PC-9 (cell line): ENCODE results near the gene MBOAT2. TPM values are rescaled to one million over a fixed set of nuclear protein-coding genes. Genes with fewer than 3 reads are reported as not detected.

Experiments
- BruUV-seq: library from RNA; stranded (reverse); fragments of 400-500 nt; replicated peaks from 2 replicates; lab custom pipeline; 2021; lab: Mats Ljungman, UMichigan
- CTCF ChIA-PET: fragments of 300-600 bp; sonication (Branson Sonifier 250); formaldehyde crosslinking; loops from one replicate; lab custom pipeline; 2022; ENCODE audit warnings: antibody characterized with exemption; lab: Charles Lee
- POLR2A ChIA-PET: fragments of 300-600 bp; sonication (Branson Sonifier 250); formaldehyde crosslinking; loops from one replicate; lab custom pipeline; 2022; ENCODE audit warnings: antibody characterized with exemption; ENCODE audit not compliant: unreplicated experiment; lab: Charles Lee
- DNase-seq, 2 experiments: peaks; one replicate each; pipeline versions ENCODE4 v3.0.0 to v3.0.0-alpha.2; 2015 to 2022; ENCODE audit warnings: mixed read lengths in 1 of 2
- H2AFZ ChIP-seq: fragments of 200-600 bp; sonication (generic); 2 replicates; pipeline ENCODE4 v1.8.1; 2017; ENCODE audit warnings: antibody characterized with exemption
- H3F3A ChIP-seq: fragments of 200-600 bp; sonication (generic); 2 replicates; pipeline ENCODE4 v1.8.1; 2017; ENCODE audit warnings: antibody characterized with exemption, mild to moderate bottlenecking, low read depth; ENCODE audit not compliant: insufficient read depth
- H3K27ac ChIP-seq: fragments of 200-600 bp; sonication (generic); 2 replicates; pipeline ENCODE4 v1.6.1; 2016; ENCODE audit warnings: mixed run types
- H3K27me3 ChIP-seq: fragments of 200-600 bp; sonication (generic); 2 replicates; pipeline ENCODE4 v1.6.1; 2016; ENCODE audit warnings: low read depth, mixed run types; ENCODE audit not compliant: insufficient read depth
- H3K36me3 ChIP-seq: fragments of 200-600 bp; sonication (generic); 2 replicates; pipeline ENCODE4 v1.6.1; 2016; ENCODE audit warnings: low read depth, mixed run types
- H3K4me1 ChIP-seq: fragments of 200-600 bp; sonication (generic); replicated peaks from 2 replicates; pipeline ENCODE4 v1.6.1; 2016; ENCODE audit warnings: mixed run types; ENCODE audit not compliant: insufficient read depth
- H3K4me2 ChIP-seq: fragments of 200-600 bp; sonication (generic); 2 replicates; pipeline ENCODE4 v1.6.1; 2017; ENCODE audit warnings: mixed run types
- H3K4me3 ChIP-seq: fragments of 200-600 bp; sonication (generic); 2 replicates; pipeline ENCODE4 v1.6.1; 2016; ENCODE audit warnings: mixed run types
- H3K79me2 ChIP-seq: fragments of 200-600 bp; sonication (generic); 2 replicates; pipeline ENCODE4 v1.6.1; 2017; ENCODE audit warnings: low read depth, mixed run types
- H3K9me2 ChIP-seq: fragments of 200-600 bp; sonication (generic); 2 replicates; pipeline ENCODE4 v1.8.1; 2017; ENCODE audit warnings: mild to moderate bottlenecking; ENCODE audit not compliant: insufficient read depth
- H3K9me3 ChIP-seq: fragments of 200-600 bp; sonication (generic); 2 replicates; pipeline ENCODE4 v1.8.1; 2016; ENCODE audit warnings: low read depth; ENCODE audit not compliant: insufficient read depth
- H4K20me1 ChIP-seq: fragments of 200-600 bp; sonication (generic); 2 replicates; pipeline ENCODE4 v1.8.1; 2017; ENCODE audit not compliant: insufficient read depth
- CTCF ChIP-seq: fragments of 200-600 bp; sonication (generic); conservative IDR thresholded peaks from 2 replicates; pipeline ENCODE4 v1.6.1; 2017; ENCODE audit warnings: mixed run types, antibody characterized with exemption, mild to moderate bottlenecking, moderate library complexity
- EZH2 ChIP-seq: fragments of 200-600 bp; sonication (generic); IDR thresholded peaks from 2 replicates; pipeline ENCODE4 v1.8.0; 2017; ENCODE audit warnings: antibody characterized with exemption, low read depth
- intact Hi-C: fragments of 100-400 bp; cut with micrococcal nuclease; formaldehyde crosslinking; loops from one replicate; pipeline ENCODE4 v1.10.0; 2022; ENCODE audit not compliant: unreplicated experiment
- total RNA-seq: library from RNA; stranded (reverse); gene quantifications from 2 replicates; pipeline ENCODE4 v1.2.3, GENCODE V29; 2021

The MBOAT2 gene
- total RNA-seq, 1 experiment from 2014 or later = 57.7 TPM

- TF ChIP-seq EZH2 (no peak), CTCF (no peak)
- Histone ChIP-seq H2AFZ (no peak overlapping the region), H3K9me2 (no peaks in the 10 kb centered on the region), H3K79me2 (peaks cover 98% of the 10 kb centered on the region), H3K36me3 (no peaks in the 10 kb centered on the region), H3K4me2 (no peak overlapping the region), H4K20me1 (peaks cover 7% of the 10 kb centered on the region; the same call in 1 of the 2 replicates), H3K27me3 (no peaks in the 10 kb centered on the region), H3K27ac (no peak overlapping the region), H3K4me1 (peaks cover 12% of the 10 kb centered on the region; the same call in 1 of the 2 replicates), H3F3A (no peaks in the 10 kb centered on the region), H3K9me3 (no peaks in the 10 kb centered on the region), H3K4me3 (no peak overlapping the region)
- DNase-seq = no peak
- CTCF ChIA-PET = no interaction called here
- POLR2A ChIA-PET = interaction anchor here (0.6 kb wide), 1 partner anchor 28 kb away, joined by 6 read pairs; no protein-coding TSS in a partner anchor
- intact Hi-C loops = no loop called here
- no TSS peak for BruUV-seq
Measured at GRCh38 chr2:8989536-8990079, 13.9 kb downstream of the MBOAT2 start.

DNA sequence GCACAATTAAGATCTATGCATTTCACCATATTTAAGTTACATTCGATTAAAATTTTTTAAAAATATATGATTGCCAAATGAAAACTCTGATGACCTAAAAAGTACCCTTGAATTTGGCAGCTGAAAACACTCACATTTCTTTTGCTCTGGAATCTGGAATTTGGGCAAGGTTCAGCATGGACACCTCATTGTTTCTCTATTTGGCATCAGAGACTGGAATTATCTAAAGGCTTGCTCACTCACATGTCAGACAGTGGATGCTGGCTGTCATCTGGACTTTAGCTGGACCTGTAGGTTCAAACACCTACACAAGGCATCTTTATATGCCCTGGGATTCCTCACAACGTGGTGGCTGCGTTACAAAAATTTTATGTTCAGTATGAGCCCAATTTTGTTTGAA, 16.1 kb downstream of the MBOAT2 start:
- no peaks in the 10 kb centered on the region for H3K9me2 ChIP-seq
- DNase-seq = no peak
- no peak overlapping the region for H3K4me3 ChIP-seq
- intact Hi-C loops = no loop called here
- 0 out of 2 replicates have a peak, but pooled peaks cover 5% of the 10 kb centered on the region for H4K20me1 ChIP-seq
- H3K9me3 ChIP-seq = no peaks in the 10 kb centered on the region
- no peak overlapping the region for H2AFZ ChIP-seq
- BruUV-seq = no TSS peak
- H3K27ac ChIP-seq = no peak overlapping the region
- POLR2A ChIA-PET = no interaction called here
- H3K4me2 ChIP-seq = no peak overlapping the region
- no peaks in the 10 kb centered on the region for H3F3A ChIP-seq
- H3K4me1 ChIP-seq = peaks cover 15% of the 10 kb centered on the region; the same call in 1 of the 2 replicates
- CTCF ChIA-PET = no interaction called here
- H3K79me2 ChIP-seq = peaks cover 97% of the 10 kb centered on the region
- TF ChIP-seq EZH2 = no peak
- TF ChIP-seq CTCF = no peak
- no peaks in the 10 kb centered on the region for H3K27me3 ChIP-seq
- no peaks in the 10 kb centered on the region for H3K36me3 ChIP-seq

DNA sequence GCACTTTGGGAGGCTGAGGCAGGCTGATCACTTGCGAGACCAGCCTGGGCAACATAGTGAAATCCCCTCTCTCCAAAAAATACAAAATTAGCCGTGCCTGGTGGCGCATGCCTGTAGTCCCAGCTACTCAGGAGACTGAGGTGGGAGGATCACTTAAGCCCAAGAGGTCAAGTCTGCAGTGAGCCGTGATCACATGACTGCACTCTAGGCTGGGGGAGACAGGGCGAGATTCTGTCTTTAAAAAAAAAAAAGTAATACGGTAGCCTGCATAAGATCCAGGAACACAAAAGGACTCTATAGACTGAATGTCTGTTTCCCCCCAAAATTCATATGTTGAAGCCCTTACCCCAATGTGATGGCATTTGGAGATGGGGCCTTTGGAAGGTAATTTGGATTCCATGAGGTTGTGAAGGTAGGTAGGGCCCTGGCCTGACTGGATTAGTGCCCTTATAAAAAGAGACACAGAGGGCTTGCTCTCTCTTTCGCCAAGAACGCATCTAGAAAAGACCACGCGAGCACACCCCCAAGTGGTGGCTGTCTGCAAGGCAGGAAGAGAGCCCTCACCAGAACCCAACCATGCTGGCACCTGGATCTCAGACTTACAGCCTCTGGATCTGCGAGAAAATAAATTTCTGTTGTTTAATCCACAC, 17.0 kb downstream of the MBOAT2 start:
- TF ChIP-seq EZH2 (no peak), CTCF (no peak)
- DNase-seq = no peak
- peaks cover 97% of the 10 kb centered on the region for H3K79me2 ChIP-seq
- no peaks in the 10 kb centered on the region for H3K9me2 ChIP-seq
- no peaks in the 10 kb centered on the region for H3K36me3 ChIP-seq
- no peak overlapping the region for H2AFZ ChIP-seq
- H3K9me3 ChIP-seq = no peaks in the 10 kb centered on the region
- no peaks in the 10 kb centered on the region for H3F3A ChIP-seq
- no peak overlapping the region for H3K4me3 ChIP-seq
- H3K4me2 ChIP-seq = no peak overlapping the region
- ChIA-PET POLR2A (interaction anchor here (0.8 kb wide), 1 partner anchor 17 kb away, joined by 5 read pairs; no protein-coding TSS in a partner anchor), CTCF (no interaction called here)
- intact Hi-C loops = no loop called here
- H3K27me3 ChIP-seq = no peaks in the 10 kb centered on the region
- peaks cover 15% of the 10 kb centered on the region; the same call in 1 of the 2 replicates for H3K4me1 ChIP-seq
- 0 out of 2 replicates have a peak, but pooled peaks cover 5% of the 10 kb centered on the region for H4K20me1 ChIP-seq
- no TSS peak for BruUV-seq
- no peak overlapping the region for H3K27ac ChIP-seq
